Uterus (tissue), 2 donors: ENCODE data around the gene KCNN3.

Source experiments
- POLR2A ChIP-seq, 2 donors: fragments of 450-650 bp; IDR thresholded peaks; one replicate each; pipeline ENCODE4 v1.6.1; 2016; ENCODE audit warnings: antibody characterized with exemption in 2 of 2, mild to moderate bottlenecking in 1 of 2, moderate library complexity in 1 of 2
- TF ChIP-seq, protein P1 (sequence below), 4 experiments: fragments of 200-600 bp in 2 of 4; fragments of 450-650 bp in 2 of 4; sonication (generic) in 2 of 4; IDR thresholded peaks; one replicate each; pipeline ENCODE4 v1.5.1; 2016 to 2019; ENCODE audit warnings: antibody characterized with exemption in 4 of 4, mild to moderate bottlenecking in 2 of 4, moderate library complexity in 1 of 4

DNA sequence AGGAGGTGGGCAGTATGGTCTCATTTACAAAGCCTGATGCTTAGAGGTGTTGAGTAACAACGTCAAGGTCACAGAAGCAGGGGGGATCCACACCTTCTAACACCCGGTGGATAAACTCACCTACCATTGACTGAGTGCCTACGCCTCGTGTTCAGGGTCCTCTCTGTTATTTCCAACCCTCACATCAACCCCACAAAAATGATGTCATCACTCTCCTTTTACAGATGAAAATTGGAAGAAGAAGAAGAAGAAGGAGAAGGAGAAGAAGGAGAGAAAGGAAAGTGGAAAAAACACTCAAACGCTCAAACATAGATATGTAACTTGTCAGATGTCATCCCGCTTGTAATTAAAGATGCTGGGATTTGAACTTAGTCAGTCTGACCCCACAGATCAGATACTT lies 653 bp upstream of the KCNN3 start:
- TF ChIP-seq POLR2A (IDR thresholded peaks at IDR 0.05) = no peak
- TF ChIP-seq, protein P1, sequence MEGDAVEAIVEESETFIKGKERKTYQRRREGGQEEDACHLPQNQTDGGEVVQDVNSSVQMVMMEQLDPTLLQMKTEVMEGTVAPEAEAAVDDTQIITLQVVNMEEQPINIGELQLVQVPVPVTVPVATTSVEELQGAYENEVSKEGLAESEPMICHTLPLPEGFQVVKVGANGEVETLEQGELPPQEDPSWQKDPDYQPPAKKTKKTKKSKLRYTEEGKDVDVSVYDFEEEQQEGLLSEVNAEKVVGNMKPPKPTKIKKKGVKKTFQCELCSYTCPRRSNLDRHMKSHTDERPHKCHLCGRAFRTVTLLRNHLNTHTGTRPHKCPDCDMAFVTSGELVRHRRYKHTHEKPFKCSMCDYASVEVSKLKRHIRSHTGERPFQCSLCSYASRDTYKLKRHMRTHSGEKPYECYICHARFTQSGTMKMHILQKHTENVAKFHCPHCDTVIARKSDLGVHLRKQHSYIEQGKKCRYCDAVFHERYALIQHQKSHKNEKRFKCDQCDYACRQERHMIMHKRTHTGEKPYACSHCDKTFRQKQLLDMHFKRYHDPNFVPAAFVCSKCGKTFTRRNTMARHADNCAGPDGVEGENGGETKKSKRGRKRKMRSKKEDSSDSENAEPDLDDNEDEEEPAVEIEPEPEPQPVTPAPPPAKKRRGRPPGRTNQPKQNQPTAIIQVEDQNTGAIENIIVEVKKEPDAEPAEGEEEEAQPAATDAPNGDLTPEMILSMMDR (IDR thresholded peaks at IDR 0.05) = no peak
